HG02973 (cell line): ENCODE data around the gene TCF4.

Experiments
- ATAC-seq: cut with Tn5 transposase; IDR thresholded peaks from one replicate; pipeline ENCODE4 v1.9.1; 2021; ENCODE audit warnings: moderate library complexity; ENCODE audit not compliant: unreplicated experiment

Gene TCF4

DNA sequence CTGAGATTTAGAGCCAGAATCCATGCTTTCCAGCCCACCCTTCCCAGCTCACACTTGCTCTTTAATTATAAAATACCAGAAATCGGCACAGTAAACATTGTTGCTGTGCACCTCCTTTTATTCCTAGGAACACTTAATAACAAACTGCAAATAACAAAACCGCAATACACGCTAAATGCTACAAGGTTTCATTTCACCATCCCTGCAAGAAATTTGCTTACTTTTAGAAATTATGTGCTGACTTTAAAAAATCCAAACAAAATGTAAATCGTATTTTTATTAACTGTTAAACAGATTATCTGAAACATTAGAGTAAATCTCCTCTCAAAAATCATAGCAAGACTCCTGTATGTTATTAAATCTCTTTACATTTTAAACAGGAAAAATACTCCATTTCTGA is 79.3 kb downstream of the TCF4 start:
- no peak for ATAC-seq

DNA sequence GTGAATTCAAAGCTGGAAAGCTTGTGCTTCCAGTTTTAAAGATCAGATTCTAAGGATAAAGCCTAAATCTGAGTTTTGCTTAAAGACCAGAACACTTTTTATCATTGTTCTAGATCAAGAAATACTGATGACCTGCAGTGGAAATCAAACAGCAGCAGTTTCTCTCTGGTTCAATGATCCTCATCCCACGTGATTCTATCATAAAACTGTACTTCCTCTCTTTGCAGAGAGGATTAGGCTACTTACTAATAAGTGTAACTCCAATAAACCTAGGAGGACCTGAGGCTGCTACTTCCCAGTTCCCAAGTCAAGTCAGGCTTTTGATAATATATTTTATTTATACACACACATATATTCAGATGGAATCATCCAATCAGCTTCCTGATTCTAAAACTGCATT is 81.9 kb downstream of the TCF4 start:
- no peak for ATAC-seq

DNA sequence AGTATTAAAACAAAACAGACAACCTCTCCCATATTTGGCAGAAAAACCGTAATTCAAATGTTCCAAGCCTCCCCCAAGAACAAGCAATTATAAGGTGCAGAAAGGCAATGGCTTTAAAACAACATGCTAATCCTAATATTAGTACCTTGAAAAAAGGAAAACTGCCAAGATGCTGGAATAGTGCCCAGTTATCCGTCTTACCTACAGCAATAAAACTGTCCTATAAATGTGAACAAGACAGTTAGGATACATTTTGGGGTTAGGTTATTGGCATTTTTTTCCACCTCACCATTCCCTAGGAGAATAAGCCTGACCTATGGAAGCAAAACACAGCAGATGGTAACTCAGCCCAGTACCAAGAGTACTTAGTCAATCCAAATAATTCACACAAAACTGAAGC is 83.2 kb downstream of the TCF4 start:
- ATAC-seq = no peak

DNA sequence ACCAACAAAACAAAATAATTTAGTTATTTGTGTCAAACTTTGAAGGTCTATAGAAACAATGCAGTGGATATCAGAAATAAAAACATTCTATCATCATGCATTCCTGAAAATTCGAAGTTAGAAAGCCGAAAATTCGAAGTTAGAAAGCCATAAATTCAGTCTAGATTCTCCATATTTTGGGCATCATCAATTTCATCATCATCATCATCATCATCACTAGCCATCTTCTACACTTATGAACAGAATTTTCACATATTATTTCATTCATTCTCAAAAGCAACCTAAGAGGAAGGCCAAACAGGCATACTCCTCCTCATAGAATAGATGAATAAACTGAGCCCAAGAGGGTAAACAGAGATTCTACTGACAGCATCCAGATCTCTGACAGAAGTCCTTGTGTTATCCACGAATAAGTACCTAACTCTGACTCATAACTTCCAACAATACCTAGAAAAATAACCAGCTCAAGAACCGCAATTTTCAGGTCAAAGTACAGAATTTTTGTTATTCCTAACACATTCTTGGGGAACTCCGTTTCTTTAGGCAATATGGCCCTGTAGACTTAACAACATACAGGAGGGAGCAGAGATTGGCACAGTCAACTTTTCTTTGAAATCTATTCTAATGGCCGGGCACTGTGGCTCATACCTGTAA is 84.7 kb downstream of the TCF4 start:
- ATAC-seq = no peak

DNA sequence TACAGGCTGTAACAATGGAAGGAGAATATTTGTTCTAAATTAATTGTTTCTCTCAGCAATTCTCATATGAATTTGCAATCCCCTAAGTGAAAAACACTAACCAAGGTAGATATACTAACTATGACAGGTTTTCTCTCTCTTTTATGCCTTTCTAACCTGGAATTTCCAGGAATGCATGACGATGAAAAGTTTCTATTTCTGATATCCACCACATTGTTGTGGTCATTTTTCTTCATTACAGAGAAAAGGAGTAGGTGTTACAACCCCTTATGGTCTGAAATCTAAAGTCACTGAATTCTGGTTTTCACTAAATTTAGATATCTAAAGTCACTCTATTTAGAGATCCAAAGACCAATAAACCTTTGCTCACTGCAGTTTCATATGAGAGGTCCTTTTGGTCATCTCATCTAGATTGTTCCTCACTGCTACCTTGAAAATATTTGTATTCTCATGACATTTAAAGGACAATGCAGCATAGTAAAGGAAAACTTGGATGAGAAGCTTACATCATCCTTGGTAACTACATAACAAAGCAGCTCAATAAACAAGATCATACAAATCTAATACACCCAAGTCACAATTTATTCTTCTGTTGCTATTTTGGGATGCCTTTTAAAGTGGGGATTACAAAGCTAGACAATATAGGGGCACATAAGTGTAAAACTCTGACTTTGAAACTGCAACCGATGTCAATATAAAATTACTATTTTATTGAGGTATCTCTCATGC is 85.8 kb downstream of the TCF4 start:
- no peak for ATAC-seq

DNA sequence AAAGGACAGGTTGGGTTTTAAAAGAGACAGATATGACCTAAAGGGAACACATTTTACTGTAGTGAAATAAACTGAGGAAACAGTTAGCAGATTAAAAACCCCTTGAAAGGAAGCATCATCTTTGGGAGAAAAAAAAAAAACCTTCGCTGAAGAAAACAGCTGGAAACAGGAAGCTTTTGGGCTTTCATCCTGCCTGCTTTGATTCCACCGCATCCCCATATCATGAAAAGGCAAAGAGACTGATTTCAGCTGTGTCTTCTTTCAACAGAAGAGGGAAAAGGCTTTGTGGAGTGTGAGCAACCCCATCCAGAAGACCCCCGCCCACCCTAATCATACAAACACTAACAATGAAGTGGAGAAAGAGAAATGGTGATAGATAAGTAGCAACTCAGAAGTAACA is 86.4 kb downstream of the TCF4 start:
- no peak for ATAC-seq

DNA sequence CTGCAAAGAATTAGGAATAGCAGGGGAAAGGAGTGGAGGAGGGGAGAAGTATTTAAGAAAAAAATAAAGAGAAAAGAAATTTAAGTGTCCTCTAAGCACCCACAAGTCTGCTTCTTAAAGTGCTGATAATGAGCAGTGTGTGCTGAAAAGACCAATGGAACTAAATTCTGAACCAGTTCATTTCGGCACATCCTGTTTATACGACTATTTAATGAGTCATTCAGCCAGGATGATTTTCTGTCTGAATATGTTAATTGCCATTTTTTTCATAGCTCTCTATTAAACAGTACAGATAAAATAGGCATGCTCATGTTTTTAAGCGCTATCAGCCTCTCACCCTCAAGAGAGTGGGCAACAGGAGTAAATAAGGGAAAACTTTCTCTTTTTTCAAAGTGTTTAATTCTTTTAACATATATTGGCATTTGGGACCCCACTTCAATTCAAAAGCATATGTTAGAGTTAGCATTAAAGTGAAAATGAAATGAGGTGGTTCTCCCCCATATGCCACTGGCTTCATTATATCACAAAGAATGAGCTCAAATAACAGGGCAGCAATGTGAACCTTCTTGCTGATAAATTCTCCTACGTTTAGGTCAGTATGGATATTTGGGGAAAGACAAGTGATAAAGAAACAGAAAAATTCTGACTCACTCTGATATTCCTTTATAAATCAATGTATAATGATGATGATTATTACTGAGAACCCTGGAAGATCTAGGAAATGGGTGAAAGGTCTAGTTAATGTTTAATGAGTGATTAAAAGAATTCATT is 87.5 kb downstream of the TCF4 start:
- no peak for ATAC-seq

DNA sequence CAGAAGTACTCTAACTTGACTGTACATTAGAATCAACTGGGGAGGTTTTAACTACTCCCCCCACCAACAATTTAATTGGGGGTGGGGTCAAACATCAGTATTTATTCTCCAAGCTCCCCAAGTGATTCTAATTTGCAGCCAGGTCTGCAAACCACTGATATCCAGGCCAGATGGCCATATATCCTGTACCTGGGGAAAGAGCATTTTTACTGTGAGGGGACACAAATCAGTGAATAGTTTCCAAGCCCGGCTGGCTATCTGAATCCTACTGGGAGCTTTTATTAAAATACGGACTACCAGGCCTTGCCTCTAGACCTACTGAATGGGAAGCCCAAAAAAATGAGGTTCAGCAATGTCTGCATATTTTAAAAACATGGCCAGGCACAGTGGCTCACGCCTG is 88.5 kb downstream of the TCF4 start:
- no peak for ATAC-seq

DNA sequence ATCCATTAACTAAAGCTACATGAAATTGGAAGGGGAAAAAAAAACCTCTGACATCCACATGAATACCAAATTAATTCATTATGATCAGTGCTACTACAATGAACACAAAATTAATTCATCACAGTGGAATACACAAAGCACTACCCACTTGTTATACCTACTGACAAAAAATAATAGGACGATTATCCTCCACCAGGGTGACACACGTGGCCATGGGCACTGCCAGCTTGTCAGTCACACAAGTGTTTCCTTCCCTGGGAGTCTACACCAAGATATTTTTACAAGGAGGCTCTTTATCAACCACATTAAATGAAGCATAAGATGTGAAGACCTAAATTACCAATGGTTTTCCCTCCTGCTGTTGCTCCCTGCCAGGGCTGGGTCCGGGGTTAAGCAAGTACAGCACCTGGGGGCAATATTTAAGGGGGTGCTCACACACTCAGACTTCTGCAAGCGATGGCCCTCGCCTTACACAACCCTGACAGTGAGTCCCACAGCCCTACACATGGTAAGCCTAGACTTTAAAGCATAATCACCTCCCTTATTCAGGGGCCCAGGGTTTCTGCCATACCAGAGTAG is 90.1 kb downstream of the TCF4 start:
- no peak for ATAC-seq

DNA sequence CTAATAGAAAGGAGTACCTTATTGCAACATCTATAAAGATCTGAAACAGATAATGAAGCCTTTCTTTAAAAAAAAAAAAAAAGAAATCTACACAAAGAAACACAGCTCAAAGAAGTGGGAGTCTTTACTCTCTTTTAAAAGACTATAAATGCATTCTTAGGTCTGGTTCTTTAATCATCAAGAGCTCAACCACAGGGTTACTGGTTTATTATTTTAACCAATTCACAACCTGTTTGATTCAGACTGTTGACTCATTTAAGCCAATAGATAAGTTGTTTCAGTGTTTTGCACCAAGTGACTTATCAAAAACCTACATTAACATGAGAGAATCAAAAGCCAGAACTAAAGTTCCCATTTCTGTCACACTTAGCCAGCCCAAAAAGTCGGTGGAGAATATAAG is 93.1 kb downstream of the TCF4 start:
- no peak for ATAC-seq

DNA sequence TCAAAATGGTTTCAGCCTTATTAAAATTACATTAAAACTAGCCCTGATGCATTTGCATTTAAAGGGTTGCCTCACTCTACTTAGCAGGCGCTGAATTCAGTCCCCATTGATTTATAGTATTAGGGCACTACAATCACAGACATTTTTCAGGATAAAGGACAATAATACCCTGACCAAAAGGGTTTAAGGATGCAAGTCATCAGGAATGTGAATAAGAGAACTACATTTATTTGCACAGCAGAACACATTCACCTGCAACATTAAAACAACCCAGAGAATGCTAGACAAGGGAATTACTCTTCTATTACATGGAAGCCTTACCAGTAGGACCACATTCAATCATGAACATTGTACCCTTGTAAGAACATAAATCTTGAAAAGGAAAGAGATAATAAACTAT is 93.6 kb downstream of the TCF4 start:
- no peak for ATAC-seq

DNA sequence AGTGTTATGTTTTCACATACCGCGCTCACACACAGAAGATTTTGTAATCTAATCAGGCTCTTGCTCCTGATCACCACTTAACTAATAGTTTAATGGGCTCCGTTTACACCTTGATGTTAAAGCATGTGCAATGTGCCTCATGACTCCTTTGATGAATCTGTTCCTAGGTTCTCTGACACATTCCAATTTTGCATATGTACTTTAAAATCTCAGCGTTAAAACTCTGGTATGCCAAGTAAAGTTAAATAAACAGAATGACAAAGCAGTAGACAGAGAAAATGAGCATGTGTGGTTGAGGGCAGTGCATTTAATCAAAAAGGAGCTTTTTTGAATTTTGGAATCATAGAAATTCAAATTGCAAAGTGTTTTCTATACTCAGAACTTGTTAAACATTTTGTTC is 96.4 kb downstream of the TCF4 start:
- ATAC-seq = no peak

DNA sequence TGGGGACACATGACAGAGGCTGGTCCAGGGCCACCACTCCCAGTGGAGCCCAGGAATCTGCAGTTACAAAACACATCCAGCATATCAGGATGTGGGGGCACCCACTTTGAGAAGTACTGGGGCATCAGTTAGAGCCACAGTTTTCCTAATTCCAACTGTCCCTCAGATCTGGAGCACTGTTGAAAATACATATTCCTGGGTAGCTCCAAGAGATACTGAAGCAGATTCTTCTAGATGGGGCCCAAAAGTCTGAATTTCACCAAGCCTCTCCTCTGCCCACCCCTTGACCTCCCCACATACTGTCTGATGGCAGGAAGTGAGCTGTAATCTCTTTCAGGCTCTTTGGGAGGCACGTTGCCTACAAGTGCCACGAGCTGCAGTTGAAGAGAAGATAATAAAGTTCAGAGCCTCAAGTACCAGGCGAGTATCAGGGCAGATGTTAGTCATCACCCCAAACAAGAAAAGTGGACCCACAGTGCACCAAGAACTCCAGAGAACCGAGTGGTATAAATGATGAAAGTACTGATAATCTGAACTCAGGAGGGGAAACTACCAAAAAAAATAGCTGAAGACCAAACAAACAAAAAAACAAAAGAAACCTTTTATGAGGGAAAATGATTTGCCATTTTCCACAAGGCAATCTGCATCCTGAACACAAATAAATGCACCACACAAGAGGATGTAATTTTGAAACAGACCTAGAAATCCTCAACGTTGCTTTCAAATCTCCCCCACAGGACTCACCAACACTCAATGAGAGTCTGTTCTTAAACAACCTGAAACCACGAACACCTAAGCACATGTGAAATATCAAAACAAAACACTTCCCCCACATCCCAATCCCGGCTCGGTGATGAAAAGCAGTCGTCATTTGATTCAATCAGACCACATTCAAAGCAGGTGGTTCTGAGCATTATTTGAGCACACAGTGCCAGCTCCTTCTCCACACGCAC is 98.7 kb downstream of the TCF4 start:
- ATAC-seq = peak; percentile 80

DNA sequence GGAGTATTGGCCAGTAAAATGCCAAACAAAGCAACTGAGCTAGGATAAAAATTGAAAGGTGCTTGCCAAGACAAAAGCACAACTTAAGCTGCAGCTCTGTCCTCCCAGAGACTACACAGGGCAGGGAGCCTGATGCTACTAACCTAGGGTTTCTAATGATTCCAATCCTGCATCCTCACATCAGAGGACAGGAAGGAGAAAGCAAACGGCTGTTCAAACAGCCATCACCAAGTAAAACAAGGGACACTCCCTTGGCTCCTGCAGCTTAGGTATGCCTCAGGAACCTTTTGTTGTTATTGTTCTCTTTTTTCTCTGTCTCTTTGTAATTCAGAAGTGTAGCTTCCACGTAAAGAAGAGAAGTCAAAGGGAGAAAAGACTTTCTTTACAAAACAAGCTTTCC is 99.5 kb downstream of the TCF4 start:
- no peak for ATAC-seq

DNA sequence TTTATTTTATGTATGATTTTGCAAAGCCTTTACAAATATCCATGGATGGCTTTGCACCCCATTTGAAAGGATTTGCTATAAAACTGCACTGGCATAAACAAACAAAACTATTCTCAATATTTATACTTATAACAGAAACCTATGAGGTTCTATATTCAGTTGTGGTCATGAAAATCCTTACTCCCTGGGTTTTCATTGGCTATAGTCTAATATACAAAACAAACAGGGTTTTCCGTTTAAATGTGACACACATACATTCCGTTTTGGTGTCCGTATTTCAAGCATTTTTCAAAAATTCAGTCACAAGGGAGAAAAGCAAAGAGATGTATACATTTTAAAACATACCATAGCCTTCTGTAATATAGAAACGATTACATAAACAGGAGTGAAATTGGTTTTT is 100.0 kb downstream of the TCF4 start:
- ATAC-seq = no peak

DNA sequence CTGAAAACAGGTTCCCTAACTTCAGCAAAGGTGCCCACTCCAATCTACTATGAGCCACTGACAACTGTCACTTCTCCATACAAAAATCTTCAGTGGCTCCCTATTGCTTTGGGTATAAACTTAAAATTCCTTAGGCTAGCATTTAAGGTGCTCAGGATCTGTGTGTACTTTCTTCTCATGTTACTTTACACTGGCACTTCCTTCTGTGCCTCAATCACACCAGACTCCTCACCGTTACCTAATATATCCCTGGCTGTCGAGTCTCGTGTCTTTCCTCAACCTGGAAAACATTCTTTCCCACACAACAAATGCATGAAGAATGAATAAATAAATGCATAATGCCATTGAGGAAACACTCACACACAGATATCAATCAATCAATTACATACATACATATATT is 101.1 kb downstream of the TCF4 start:
- no peak for ATAC-seq

DNA sequence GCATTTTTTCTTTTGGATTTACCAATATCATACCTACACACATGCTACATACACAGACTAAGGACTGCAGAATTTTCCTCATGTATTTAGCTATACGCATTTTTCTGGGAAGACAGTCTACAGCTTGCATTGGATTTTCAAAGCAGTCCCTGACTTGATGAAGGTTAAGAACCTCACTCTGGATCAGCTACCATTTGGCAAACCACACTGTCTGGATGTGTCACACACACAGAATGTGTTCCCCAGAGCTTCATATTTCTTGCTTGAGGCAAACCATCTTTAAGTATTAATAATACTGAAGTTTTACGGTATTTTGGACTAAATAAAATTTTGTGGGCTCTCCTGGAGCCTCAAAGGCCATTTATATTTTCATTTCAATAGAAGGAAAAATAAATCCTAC is 102.3 kb downstream of the TCF4 start:
- no peak for ATAC-seq

DNA sequence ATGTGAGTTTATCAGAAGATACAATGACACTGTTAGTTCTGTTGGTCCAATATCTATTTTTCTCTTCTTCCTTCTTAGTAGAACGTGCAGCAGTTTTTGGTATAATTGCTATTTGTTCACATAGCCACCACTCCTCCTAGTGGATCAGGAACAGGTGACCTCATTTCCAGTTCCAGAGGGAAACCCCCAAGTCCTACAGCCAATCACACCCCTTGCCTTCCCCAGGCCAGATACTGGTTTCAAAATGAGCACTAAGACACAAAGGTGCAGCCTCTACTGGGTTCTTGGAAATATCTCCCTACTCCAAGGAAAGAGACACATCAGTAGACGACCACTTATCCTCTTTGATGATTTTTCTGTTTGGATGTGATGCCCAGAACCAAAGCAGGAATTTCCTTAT is 103.2 kb downstream of the TCF4 start:
- no peak for ATAC-seq

DNA sequence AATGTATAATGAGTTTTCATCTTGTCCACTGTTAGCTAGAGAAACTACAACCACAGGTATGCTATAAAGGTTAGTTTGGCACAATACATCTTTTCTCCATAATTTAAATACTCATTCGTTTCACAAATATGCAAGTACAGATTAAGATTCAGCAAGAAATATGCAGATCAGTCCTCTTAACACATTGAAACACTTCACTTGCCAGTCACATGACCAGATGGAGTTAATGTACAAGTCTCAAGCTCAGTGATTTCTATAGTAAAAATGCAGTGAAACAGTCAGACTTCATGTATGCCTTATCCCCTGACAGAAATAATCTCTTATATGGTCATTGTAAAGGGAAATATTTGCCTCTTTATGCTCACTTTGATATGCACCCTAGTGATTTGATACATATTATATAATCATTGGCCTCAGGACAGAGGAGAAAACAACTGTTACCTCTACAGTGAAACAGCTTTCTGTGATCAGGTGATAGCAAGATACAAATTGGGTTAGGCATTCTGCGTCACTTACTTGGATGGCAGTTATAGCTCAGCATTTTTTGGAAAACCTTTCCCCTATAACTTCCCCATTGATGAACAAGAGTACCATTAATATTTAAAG is 104.6 kb downstream of the TCF4 start:
- ATAC-seq = no peak

DNA sequence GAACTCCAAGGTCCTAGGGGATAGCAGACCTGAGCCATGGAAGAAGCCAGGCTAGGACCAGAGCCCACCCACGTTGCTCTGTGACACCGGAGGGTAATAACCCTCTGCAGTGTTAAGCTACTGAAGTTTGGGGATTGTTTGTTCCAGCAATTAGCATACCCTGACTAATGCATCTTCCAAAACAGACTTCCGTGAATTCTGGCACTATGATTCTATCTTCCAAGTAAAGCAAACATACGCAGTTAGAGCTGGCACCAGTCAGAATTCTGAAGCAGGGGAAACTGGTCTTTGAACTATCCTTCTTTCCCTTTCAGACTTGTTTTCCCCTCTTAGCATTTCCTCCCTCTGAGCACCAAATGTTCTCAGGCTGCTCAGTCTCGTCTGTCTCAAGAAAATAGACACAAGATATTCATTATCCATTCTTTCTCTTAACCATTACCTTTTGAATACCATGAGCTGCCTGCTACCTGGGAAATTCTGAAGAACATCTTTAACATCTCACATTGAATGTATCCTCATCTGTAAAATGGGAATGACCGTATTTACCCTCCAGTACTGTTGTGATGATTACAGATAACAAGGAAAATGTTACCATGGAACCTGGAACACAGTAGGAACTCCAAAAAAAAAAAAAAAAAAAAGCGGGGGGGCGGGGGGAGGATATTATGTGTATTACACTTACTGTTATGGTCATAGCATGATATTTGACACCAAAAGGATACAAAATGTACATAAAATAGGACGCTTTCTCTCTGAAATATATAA is 108.2 kb downstream of the TCF4 start:
- ATAC-seq = no peak
